ENCODE measurements around the gene EHMT1.

DNA sequence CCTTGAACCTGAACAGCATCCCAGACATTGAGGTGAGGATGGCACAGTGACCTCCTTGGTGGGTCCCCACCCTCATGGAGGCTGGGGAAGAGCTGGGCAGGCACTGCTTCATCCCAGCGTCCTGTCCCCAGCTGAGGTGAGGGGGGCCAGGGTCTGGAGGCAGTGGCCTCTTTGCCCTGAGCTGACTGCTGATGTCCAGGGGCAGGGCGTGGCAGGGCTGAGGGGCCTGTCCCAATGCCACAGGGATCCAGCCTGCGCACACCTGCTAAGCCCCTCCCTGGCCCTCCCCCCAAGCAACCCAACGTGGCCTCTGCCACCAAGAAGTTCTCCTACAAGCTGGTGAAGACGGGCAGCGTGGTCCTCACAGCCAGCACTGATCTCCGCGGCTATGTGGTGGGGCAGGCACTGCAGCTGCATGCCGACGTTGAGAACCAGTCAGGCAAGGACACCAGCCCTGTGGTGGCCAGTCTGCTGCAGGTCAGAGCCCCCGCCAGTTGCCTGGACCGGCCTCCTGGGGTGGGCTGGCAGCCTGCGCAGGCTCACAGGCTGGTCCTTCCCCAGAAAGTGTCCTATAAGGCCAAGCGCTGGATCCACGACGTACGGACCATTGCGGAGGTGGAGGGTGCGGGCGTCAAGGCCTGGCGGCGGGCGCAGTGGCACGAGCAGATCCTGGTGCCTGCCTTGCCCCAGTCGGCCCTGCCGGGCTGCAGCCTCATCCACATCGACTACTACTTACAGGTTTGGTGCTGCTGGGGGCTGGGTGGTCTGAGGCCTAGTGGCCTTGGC lies 4.9 kb upstream of the EHMT1 start:
- TF ChIP-seq, protein P1, sequence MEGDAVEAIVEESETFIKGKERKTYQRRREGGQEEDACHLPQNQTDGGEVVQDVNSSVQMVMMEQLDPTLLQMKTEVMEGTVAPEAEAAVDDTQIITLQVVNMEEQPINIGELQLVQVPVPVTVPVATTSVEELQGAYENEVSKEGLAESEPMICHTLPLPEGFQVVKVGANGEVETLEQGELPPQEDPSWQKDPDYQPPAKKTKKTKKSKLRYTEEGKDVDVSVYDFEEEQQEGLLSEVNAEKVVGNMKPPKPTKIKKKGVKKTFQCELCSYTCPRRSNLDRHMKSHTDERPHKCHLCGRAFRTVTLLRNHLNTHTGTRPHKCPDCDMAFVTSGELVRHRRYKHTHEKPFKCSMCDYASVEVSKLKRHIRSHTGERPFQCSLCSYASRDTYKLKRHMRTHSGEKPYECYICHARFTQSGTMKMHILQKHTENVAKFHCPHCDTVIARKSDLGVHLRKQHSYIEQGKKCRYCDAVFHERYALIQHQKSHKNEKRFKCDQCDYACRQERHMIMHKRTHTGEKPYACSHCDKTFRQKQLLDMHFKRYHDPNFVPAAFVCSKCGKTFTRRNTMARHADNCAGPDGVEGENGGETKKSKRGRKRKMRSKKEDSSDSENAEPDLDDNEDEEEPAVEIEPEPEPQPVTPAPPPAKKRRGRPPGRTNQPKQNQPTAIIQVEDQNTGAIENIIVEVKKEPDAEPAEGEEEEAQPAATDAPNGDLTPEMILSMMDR (IDR thresholded peaks at IDR 0.05) = no peak
- no peak for TF ChIP-seq ZC3H11A (IDR thresholded peaks at IDR 0.05)
- no peak for TF ChIP-seq EP300 (IDR thresholded peaks at IDR 0.05)
- no peak for TF ChIP-seq KDM1A (IDR thresholded peaks at IDR 0.05; ENCODE audit: low read depth)
- no peak for TF ChIP-seq MYC (IDR thresholded peaks at IDR 0.05; ENCODE audit: borderline replicate concordance, low read length)
- TF ChIP-seq, protein P2, sequence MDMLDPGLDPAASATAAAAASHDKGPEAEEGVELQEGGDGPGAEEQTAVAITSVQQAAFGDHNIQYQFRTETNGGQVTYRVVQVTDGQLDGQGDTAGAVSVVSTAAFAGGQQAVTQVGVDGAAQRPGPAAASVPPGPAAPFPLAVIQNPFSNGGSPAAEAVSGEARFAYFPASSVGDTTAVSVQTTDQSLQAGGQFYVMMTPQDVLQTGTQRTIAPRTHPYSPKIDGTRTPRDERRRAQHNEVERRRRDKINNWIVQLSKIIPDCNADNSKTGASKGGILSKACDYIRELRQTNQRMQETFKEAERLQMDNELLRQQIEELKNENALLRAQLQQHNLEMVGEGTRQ (IDR thresholded peaks at IDR 0.05) = no peak
- TF ChIP-seq, protein P3, sequence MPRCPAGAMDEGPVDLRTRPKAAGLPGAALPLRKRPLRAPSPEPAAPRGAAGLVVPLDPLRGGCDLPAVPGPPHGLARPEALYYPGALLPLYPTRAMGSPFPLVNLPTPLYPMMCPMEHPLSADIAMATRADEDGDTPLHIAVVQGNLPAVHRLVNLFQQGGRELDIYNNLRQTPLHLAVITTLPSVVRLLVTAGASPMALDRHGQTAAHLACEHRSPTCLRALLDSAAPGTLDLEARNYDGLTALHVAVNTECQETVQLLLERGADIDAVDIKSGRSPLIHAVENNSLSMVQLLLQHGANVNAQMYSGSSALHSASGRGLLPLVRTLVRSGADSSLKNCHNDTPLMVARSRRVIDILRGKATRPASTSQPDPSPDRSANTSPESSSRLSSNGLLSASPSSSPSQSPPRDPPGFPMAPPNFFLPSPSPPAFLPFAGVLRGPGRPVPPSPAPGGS (IDR thresholded peaks at IDR 0.05) = no peak

All from A549 (cell line).